T-helper 2 cell treated with Interferon-gamma antibody and Interleukin-4, amounts not matched to agents 100 ng/mL and 5 ng/mL, for 36 hours (primary cell): Measurements from ENCODE around the gene PLA2R1. TPM values are rescaled to one million over a fixed set of nuclear protein-coding genes. Genes with fewer than 3 reads are reported as not detected.

Experiments
- intact Hi-C: fragments of 100-400 bp; cut with micrococcal nuclease; formaldehyde crosslinking; loops from one replicate; pipeline ENCODE4 v1.15.1; 2023
- total RNA-seq: library from RNA; stranded (reverse); gene quantifications from 2 replicates; pipeline ENCODE4 v1.2.3, GENCODE V29; 2022

Gene PLA2R1
- not detected in 2 replicates for total RNA-seq

- intact Hi-C loops = no loop called here
Observed at GRCh38 chr2:160062292-160063005, at the start of gene PLA2R1. TSS of gene PLA2R1 (minus strand) at chr2:160062615. CDS start at chr2:160062403, 212 bp downstream.

- intact Hi-C loops = loop anchor here (1.0 to 10.0 kb wide), 3 partner anchors 100 to 884 kb away; no protein-coding TSS in a partner anchor
Observed at GRCh38 chr2:160110674-160111239, 48.3 kb upstream of the PLA2R1 start.

GRCh38 chr2:160109939-160110673 is 47.7 kb upstream of the PLA2R1 start:
- intact Hi-C loops = loop anchor here (1.0 to 10.0 kb wide), 3 partner anchors 101 to 884 kb away; no protein-coding TSS in a partner anchor

DNA sequence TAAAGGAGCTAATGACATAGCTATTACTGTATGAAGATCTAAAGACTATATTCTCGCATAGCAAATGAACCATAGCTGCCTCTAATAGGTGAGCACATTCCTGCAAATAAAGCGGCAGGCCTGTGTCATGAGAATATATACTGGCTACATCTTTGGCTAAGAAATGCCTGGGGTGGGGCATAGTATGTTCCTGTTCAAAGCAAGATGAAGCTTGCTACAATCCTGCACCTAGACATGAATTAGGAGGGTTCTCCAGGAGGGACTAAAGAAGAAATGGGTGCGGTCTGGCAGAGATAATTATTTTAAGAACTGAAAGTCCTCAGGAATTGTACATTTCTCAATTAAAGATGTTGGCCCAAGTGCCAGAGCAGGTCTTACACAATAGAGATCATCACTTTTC is 46.8 kb upstream of the PLA2R1 start:
- intact Hi-C loops = no loop called here

DNA sequence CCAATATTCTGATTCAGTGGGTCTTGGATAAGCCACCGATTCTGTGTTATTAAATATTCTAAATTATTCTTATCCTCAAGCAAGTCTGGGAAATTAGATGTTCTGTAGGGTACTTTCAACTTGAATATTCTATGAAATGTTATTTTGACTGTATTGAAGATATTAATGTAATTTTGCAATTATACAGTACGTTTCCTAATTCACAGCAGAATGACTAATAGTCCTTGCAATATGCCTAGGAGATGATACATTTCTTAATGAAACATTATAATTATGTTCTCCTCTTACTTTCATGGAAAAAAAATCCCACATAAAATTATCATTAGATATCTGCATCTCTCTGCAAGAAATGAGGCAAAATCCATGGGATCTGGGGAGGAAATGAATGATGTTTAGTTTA is 46.2 kb upstream of the PLA2R1 start:
- intact Hi-C loops = no loop called here

- intact Hi-C loops = no loop called here
Observed at GRCh38 chr2:160105366-160105765, 43.0 kb upstream of the PLA2R1 start.

GRCh38 chr2:160104115-160104514 is 41.7 kb upstream of the PLA2R1 start:
- intact Hi-C loops = no loop called here

DNA sequence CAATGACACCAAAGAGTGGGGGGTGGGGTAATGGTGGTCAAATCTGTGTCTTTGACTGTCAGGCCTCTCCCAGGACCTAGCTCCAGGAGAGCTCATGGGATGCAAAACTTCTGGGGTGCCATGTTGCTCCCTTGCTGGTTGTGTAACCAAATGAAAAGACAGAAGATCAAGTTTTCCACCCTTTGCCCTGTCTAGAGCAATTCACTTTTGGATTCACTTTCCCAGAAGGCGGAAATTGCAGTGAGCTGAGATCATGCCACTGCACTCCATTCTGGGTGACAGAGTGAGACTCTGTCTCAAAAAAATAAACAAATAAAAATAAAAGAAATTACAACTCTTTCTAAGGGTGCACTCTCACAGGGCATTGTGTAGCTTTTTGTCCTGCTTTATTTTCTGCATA is 34.9 kb upstream of the PLA2R1 start:
- intact Hi-C loops = no loop called here

DNA sequence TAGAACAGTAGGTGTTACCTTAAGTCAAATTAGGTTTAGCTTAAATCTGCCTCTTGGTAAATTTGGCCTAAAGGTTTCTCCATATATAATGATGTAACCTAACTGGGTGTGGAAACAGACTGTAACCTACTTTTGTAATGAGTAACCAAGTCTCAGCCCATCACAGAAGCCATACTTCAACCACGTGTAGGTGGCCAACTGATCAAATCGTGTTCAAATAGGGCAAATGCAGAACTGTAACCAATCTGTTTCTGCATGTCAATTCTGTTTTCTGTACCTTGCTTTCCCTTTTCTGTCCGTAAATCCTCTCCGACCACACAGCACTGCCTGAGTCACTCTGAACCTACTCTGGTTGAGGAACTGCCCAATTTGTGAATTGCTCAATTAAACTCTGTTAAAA is 34.0 kb upstream of the PLA2R1 start:
- intact Hi-C loops = no loop called here

DNA sequence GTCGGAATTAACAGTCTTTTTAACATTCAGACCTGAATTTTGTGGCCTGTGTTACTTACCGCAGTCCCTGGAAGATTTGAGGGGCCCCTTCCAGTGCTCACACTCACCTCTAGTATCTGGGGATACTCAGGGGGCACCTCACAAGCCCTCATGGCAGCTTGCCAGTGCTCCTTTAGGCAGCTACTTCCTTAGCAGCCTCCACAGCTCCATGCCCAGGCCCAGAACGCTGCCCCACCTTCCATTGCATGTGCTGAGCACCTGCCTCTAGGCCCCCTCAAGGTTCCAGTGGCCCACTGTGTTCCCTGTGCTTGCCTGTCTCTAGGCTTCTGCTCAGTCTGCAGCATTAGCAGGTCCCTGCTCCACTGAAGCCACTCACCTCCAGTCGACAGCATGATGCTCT is 30.0 kb upstream of the PLA2R1 start:
- intact Hi-C loops = no loop called here

DNA sequence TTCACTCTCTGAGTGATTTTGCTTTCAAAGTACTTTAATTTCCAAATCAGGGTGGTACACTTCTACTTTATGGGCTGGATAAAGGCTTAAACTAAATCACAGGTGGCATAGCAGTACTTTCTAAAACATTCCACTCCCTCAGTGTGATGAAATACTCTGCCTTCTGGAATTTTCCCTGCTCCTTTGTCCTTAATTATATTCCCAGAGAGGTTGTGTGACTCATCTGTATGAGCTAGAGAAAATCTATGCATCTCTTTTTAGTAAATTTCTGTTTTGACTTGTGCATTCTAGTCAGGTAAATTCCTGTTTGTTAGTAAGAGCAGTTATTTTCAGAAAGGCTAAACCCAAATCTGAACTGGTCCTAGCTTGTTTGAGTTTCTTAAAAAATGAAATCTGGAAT is 29.0 kb upstream of the PLA2R1 start:
- intact Hi-C loops = no loop called here

- intact Hi-C loops = no loop called here
Observed at GRCh38 chr2:160087854-160088745, 25.7 kb upstream of the PLA2R1 start.

DNA sequence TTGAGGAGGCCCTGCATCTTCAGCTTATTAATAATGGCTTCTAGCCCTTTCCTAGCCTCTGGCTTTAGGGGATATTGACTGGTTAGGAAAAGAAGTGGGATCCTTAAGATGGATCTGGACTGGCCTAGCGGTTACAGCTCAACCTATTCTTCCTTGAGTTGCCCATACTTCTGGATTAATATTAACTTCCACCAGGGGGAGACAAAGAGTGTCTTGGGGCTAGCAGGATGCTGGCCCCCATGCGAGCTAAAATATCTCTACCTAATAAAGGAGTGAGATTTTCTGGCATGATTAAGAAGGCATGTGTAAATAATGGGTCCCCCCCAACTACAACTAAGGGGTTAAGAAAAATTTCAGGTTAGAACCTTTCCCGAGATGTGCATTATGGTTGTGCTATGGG is 23.2 kb upstream of the PLA2R1 start:
- intact Hi-C loops = no loop called here

DNA sequence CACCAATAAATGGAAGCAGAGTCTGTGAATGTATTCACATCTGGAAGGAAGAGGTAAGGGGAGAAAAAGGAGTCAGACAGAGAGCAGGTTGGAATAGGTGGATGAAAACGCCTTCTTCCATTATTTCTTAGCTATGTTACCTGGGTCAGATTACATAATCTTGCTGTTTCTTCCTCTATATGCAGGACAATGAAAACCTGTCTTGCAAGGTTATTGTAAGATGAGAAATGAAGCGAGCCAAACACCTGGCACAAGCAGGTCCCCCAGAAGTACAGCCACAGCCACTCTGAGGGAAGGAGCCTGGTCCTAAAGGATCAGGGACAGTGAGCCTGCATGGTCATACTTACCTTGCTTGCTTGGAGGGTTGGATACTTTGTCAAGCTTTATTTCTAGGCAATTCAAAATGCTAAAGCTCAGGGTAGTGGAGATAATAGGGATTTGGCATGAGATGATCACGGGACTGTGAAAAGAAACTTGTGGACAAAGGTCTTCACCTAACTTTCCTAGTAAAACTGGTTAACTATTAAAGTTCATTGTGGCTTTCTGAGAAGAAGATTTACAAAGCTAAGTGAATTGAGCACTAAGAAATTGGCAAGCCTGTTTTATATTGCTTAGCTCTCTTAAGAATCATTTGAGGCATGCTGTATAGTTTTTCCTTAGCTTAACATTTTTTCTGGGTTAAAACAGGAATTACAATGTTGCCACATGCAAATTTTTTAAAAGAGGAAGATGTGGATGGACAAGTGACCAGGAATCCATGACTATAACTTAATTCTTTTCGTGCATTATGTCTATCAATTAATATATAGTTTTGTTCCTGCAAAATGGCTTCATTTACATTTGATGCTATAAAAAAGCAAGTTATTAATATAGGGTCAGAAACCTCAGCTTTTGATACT is 15.7 kb upstream of the PLA2R1 start:
- intact Hi-C loops = no loop called here

DNA sequence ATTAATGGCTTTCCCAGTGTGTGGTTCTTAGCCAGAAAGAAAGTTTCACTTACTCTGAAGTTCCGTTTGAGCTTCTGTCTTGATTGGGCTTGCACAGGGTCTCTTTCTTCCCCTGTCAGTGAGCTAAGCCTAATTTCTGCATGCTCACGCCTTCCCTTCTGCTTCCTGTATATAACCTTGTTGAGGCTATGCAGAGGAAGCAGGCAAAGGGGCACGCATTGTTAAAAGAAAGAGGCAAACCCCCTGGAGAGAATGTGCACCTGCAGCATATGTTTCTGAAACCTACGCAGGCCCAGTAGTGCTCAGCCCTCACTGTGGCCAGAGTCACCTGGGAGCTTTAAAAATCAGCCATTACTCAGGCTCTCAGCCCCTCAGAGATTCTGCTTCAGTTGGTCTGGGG is 14.5 kb upstream of the PLA2R1 start:
- intact Hi-C loops = no loop called here

GRCh38 chr2:160076241-160076640 is 13.8 kb upstream of the PLA2R1 start:
- intact Hi-C loops = no loop called here

- intact Hi-C loops = no loop called here
Observed at GRCh38 chr2:160075171-160075570, 12.8 kb upstream of the PLA2R1 start.

DNA sequence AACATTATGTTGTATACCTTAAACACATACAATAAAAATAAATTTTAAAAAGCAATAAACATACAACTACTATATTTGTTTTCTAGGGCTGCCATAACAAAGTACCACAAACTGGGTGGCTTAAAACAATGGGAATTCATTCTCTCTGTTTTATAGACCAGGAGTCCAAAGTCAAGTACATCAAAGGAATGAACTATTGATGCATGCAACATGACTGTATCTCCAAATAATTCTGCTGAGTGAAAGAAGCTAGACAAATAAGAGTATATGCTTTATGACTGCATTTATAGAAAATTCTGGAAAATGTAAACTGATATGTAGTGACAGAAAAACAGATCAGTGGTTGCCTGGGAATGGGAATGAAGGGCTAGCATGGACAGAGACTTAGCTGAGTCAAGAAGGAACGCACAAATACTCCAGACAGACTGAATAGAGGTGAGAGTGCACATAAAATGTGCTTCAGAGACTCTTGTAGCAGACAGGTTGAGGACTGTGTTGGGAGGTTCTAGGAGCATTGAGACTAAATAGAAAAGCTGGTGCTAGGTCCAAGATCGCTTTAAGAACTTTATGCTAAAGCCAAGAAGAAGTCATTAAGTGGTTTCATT is 11.0 kb upstream of the PLA2R1 start:
- intact Hi-C loops = no loop called here

GRCh38 chr2:160068906-160069305 is 6.5 kb upstream of the PLA2R1 start:
- intact Hi-C loops = no loop called here

- intact Hi-C loops = no loop called here
Observed at GRCh38 chr2:160064916-160065315, 2.5 kb upstream of the PLA2R1 start.
